ENCODE data around the gene PNMA8B.
A peak's percentile ranks its signal among the peaks of the same experiment; 100 is the strongest.

Gene PNMA8B

GRCh38 chr19:46495786-46496099 lies at the start of gene PNMA8B:
Gene PNMA8B (minus strand): TSS chr19:46495867. CDS start chr19:46495465, 402 bp downstream.
- no peak for TF ChIP-seq ZFX (IDR thresholded peaks at IDR 0.05)
- TF ChIP-seq CTCF (conservative IDR thresholded peaks at IDR 0.05): no peak
- H3K27ac ChIP-seq: no peak within 1 kb of the TSS

GRCh38 chr19:46544651-46545050 lies 49.0 kb upstream of the PNMA8B start:
- no peak overlapping the region for H3K27ac ChIP-seq
- TF ChIP-seq CTCF (conservative IDR thresholded peaks at IDR 0.05) (no peak), ZFX (IDR thresholded peaks at IDR 0.05) (no peak)

GRCh38 chr19:46542428-46543230 lies 47.0 kb upstream of the PNMA8B start:
- no peak for TF ChIP-seq ZFX (IDR thresholded peaks at IDR 0.05)
- peak; percentile 79 for TF ChIP-seq CTCF (conservative IDR thresholded peaks at IDR 0.05)
- H3K27ac ChIP-seq: no peak overlapping the region

- TF ChIP-seq CTCF (conservative IDR thresholded peaks at IDR 0.05): peak; percentile 85
- no peak for TF ChIP-seq ZFX (IDR thresholded peaks at IDR 0.05)
- no peak overlapping the region for H3K27ac ChIP-seq
Measured at GRCh38 chr19:46537136-46538097, 41.8 kb upstream of the PNMA8B start.

GRCh38 chr19:46536391-46536790 lies 40.7 kb upstream of the PNMA8B start:
- H3K27ac ChIP-seq: no peak overlapping the region
- TF ChIP-seq CTCF (conservative IDR thresholded peaks at IDR 0.05) (no peak), ZFX (IDR thresholded peaks at IDR 0.05) (no peak)

- no peak overlapping the region for H3K27ac ChIP-seq
- TF ChIP-seq CTCF (conservative IDR thresholded peaks at IDR 0.05): no peak
Measured at GRCh38 chr19:46533621-46534081, 38.0 kb upstream of the PNMA8B start.

All from C4-2B (cell line).